Uterus (tissue), 4 donors: ENCODE data around the gene CAPN9. TPM values are rescaled to one million over a fixed set of nuclear protein-coding genes. Genes with fewer than 3 reads are reported as not detected.

Experiments used
- DNase-seq, 2 donors: peaks; one replicate each; pipeline ENCODE4 v3.0.0-alpha.2; 2019 to 2020
- H3K27ac ChIP-seq, 2 donors: fragments of 200-600 bp; sonication (generic); 1 replicate in 1 of 2; 2 replicates in 1 of 2; pipeline ENCODE4 v1.5.1; 2016 to 2018
- H3K27me3 ChIP-seq, 2 donors: fragments of 200-600 bp; sonication (generic); one replicate each; pipeline ENCODE4 v1.5.1; 2018 to 2019; ENCODE audit warnings: control low read depth in 1 of 2
- H3K36me3 ChIP-seq, 2 donors: fragments of 200-600 bp; sonication (generic); one replicate each; pipeline ENCODE4 v1.5.1; 2019; ENCODE audit warnings: control low read depth in 1 of 2
- H3K4me1 ChIP-seq, 2 donors: fragments of 200-600 bp; sonication (generic); one replicate each; pipeline ENCODE4 v1.5.1; 2018 to 2019; ENCODE audit warnings: control low read depth in 1 of 2
- H3K4me3 ChIP-seq, 2 donors: fragments of 200-600 bp; sonication (generic); 1 replicate in 1 of 2; 2 replicates in 1 of 2; pipeline ENCODE4 v1.5.1; 2018 to 2019; ENCODE audit warnings: mild to moderate bottlenecking in 1 of 2
- H3K9me3 ChIP-seq, 2 donors: fragments of 200-600 bp; sonication (generic); one replicate each; pipeline ENCODE4 v1.5.1; 2019; ENCODE audit warnings: control low read depth in 1 of 2
- CTCF ChIP-seq, 4 experiments: fragments of 200-600 bp in 2 of 4; fragments of 450-650 bp in 2 of 4; sonication (generic) in 2 of 4; IDR thresholded peaks; one replicate each; pipeline ENCODE4 v1.5.1; 2016 to 2019; ENCODE audit warnings: antibody characterized with exemption in 4 of 4, mild to moderate bottlenecking in 2 of 4, moderate library complexity in 1 of 4
- POLR2A ChIP-seq, 2 donors: fragments of 450-650 bp; IDR thresholded peaks; one replicate each; pipeline ENCODE4 v1.6.1; 2016; ENCODE audit warnings: antibody characterized with exemption in 2 of 2, mild to moderate bottlenecking in 1 of 2, moderate library complexity in 1 of 2
- intact Hi-C: fragments of 100-400 bp; cut with DNase I; formaldehyde crosslinking; loops from one replicate; pipeline ENCODE4 v1.15.1; 2023; ENCODE audit warnings: low total_unique reads
- total RNA-seq, 4 donors: library from RNA; depleted of rRNA in 3 of 4; stranded (reverse); fragments of >200 nt in 3 of 4; gene quantifications; one replicate each; pipeline versions ENCODE4 v1.1.0 to v1.2.4, GENCODE V29; 2014 to 2023
- donor health status: DM: yes; HTN: yes; CAD: no.

Gene CAPN9
- total RNA-seq, 4 donors from 2014 or later = 0.41 TPM; not detected in 3

- H3K4me1 ChIP-seq = no peaks in the 10 kb centered on the region
- H3K27ac ChIP-seq = no peak overlapping the region
- no peak for DNase-seq
- H3K9me3 ChIP-seq = no peaks in the 10 kb centered on the region
- no peak for TF ChIP-seq CTCF (IDR thresholded peaks at IDR 0.05)
- H3K27me3 ChIP-seq = no peaks in the 10 kb centered on the region
- no peaks in the 10 kb centered on the region for H3K36me3 ChIP-seq
- H3K4me3 ChIP-seq = no peak overlapping the region
- intact Hi-C loops = no loop called here
Measured at GRCh38 chr1:230750576-230750975, 3.4 kb downstream of the CAPN9 start.

GRCh38 chr1:230750986-230751625, 3.9 kb downstream of the CAPN9 start:
- no peak overlapping the region for H3K4me3 ChIP-seq
- H3K27ac ChIP-seq = no peak overlapping the region
- no peak for DNase-seq
- H3K4me1 ChIP-seq = no peaks in the 10 kb centered on the region
- no peaks in the 10 kb centered on the region for H3K9me3 ChIP-seq
- intact Hi-C loops = no loop called here
- H3K36me3 ChIP-seq = no peaks in the 10 kb centered on the region
- TF ChIP-seq POLR2A (IDR thresholded peaks at IDR 0.05) = no peak
- TF ChIP-seq CTCF (IDR thresholded peaks at IDR 0.05) = no peak
- no peaks in the 10 kb centered on the region for H3K27me3 ChIP-seq

DNA sequence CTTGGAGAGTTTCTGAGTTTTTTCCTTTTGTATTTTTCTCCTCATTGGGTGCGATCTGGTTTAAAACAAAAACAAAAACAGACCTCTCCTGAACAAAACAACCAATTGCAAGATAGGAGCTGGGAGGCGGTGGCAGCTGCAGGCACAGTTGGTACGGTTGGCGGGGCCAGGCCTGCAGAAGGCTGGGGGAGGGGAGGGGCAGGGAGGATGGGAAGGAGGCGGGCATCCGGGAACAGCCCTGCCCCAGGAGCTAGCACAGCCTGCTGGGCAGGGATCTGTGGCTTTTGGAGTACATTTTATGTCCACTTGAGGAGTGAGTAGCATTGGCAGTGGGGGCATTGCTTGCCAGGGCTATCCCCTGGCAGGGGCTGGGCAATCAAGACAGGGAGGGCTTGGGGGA, 5.2 kb downstream of the CAPN9 start:
- no peaks in the 10 kb centered on the region for H3K36me3 ChIP-seq
- no peaks in the 10 kb centered on the region for H3K27me3 ChIP-seq
- no peaks in the 10 kb centered on the region for H3K9me3 ChIP-seq
- H3K4me1 ChIP-seq = no peaks in the 10 kb centered on the region
- intact Hi-C loops = no loop called here
- no peak overlapping the region for H3K27ac ChIP-seq
- no peak for TF ChIP-seq POLR2A (IDR thresholded peaks at IDR 0.05)
- TF ChIP-seq CTCF (IDR thresholded peaks at IDR 0.05) = no peak
- no peak overlapping the region for H3K4me3 ChIP-seq
- no peak for DNase-seq

DNA sequence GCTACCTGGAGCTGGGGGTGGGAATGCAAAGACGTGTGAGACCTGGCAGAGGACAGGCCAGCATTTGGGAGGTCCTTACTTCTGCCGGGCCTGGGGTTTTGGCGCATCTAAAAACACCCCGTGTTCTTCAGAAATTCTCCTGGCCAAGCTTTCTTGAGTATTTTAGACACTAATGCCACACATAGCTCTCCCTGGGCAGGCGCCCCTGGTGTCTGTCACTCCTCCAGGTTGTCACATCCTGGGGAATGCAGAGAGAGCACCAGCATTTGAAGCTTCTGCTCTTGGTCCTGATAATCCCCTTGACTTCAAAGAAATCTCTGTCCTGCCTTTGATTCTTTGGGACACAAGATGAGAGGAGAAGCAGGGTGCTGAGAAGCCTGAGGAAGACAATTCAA, 6.0 kb downstream of the CAPN9 start:
- no peaks in the 10 kb centered on the region for H3K9me3 ChIP-seq
- no peaks in the 10 kb centered on the region for H3K36me3 ChIP-seq
- no peak overlapping the region for H3K4me3 ChIP-seq
- H3K27me3 ChIP-seq = no peaks in the 10 kb centered on the region
- TF ChIP-seq CTCF (IDR thresholded peaks at IDR 0.05) (no peak), POLR2A (IDR thresholded peaks at IDR 0.05) (no peak)
- no peaks in the 10 kb centered on the region for H3K4me1 ChIP-seq
- intact Hi-C loops = no loop called here
- DNase-seq = no peak
- peak overlapping the region in 1 of 2 donors; percentile 33 for H3K27ac ChIP-seq

GRCh38 chr1:230753586-230754251, 6.5 kb downstream of the CAPN9 start:
- intact Hi-C loops = no loop called here
- Histone ChIP-seq H3K4me1 (no peaks in the 10 kb centered on the region), H3K9me3 (no peaks in the 10 kb centered on the region), H3K36me3 (no peaks in the 10 kb centered on the region), H3K4me3 (no peak overlapping the region), H3K27ac (peak overlapping the region in 1 of 2 donors; percentile 33), H3K27me3 (no peaks in the 10 kb centered on the region)
- TF ChIP-seq CTCF (IDR thresholded peaks at IDR 0.05) (no peak), POLR2A (IDR thresholded peaks at IDR 0.05) (no peak)
- DNase-seq = no peak
